A673 (cell line): Measurements from ENCODE around the gene CCDC69. TPM values are rescaled to one million over a fixed set of nuclear protein-coding genes. Genes with fewer than 3 reads are reported as not detected.

Experiments used
- BruUV-seq: library from RNA; stranded (reverse); fragments of 400-500 nt; replicated peaks from 2 replicates; lab custom pipeline; 2021; lab: Mats Ljungman, UMichigan
- CTCF ChIA-PET: fragments of 300-600 bp; sonication (Branson Sonifier 250); formaldehyde crosslinking; loops from one replicate; lab custom pipeline; 2022; ENCODE audit warnings: antibody characterized with exemption; lab: Charles Lee
- POLR2A ChIA-PET: fragments of 300-600 bp; sonication (Branson Sonifier 250); formaldehyde crosslinking; loops from one replicate; lab custom pipeline; 2022; ENCODE audit warnings: antibody characterized with exemption; ENCODE audit not compliant: low non-redundant PET; lab: Charles Lee
- DNase-seq: peaks from one replicate; pipeline ENCODE4 v3.0.0-alpha.2; 2015; ENCODE audit warnings: low spot score
- H3K27ac ChIP-seq: fragments of 200-600 bp; sonication (generic); 2 replicates; pipeline ENCODE4 v1.5.1; 2016; ENCODE audit warnings: mixed run types, low read depth, mild to moderate bottlenecking, mixed read lengths, antibody characterized with exemption, low read length; ENCODE audit not compliant: poor library complexity, severe bottlenecking
- H3K27me3 ChIP-seq: fragments of 200-600 bp; sonication (generic); replicated peaks from 2 replicates; pipeline ENCODE4 v1.6.1; 2017; ENCODE audit warnings: mixed run types, low read depth, mild to moderate bottlenecking, mixed read lengths, antibody characterized with exemption, low read length; ENCODE audit not compliant: insufficient read depth, poor library complexity
- H3K36me3 ChIP-seq: fragments of 200-600 bp; sonication (generic); 2 replicates; pipeline ENCODE4 v1.6.1; 2016; ENCODE audit warnings: mixed run types, mild to moderate bottlenecking, mixed read lengths, antibody characterized with exemption, low read length; ENCODE audit not compliant: insufficient read depth, poor library complexity, severe bottlenecking
- H3K4me1 ChIP-seq: fragments of 200-600 bp; sonication (generic); 2 replicates; pipeline ENCODE4 v1.6.1; 2017; ENCODE audit warnings: mixed run types, mild to moderate bottlenecking, mixed read lengths, antibody characterized with exemption, low read length; ENCODE audit not compliant: insufficient read depth, poor library complexity, severe bottlenecking
- H3K4me3 ChIP-seq: fragments of 200-600 bp; sonication (generic); 2 replicates; pipeline ENCODE4 v1.5.1; 2016; ENCODE audit warnings: low read depth, mixed run types, mild to moderate bottlenecking, mixed read lengths, low read length; ENCODE audit not compliant: poor library complexity, severe bottlenecking
- H3K9me3 ChIP-seq: fragments of 200-600 bp; sonication (generic); 2 replicates; pipeline ENCODE4 v1.6.1; 2016; ENCODE audit warnings: mixed run types, low read depth, mild to moderate bottlenecking, mixed read lengths, antibody characterized with exemption, low read length; ENCODE audit not compliant: poor library complexity, severe bottlenecking
- CTCF ChIP-seq: fragments of 300-800, 200-600 bp; sonication (generic); conservative IDR thresholded peaks from 2 replicates; pipeline ENCODE4 v1.5.1; 2017; ENCODE audit warnings: low read depth, mild to moderate bottlenecking, antibody characterized with exemption, low read length, moderate library complexity, mixed read lengths
- EZH2 ChIP-seq: fragments of 200-600 bp; sonication (generic); IDR thresholded peaks from 2 replicates; pipeline ENCODE4 v1.6.1; 2017; ENCODE audit warnings: borderline replicate concordance, low read depth, mild to moderate bottlenecking, mixed read lengths, antibody characterized with exemption, low read length; ENCODE audit not compliant: poor library complexity, severe bottlenecking
- intact Hi-C: fragments of 100-400 bp; cut with micrococcal nuclease; formaldehyde crosslinking; loops from one replicate; pipeline ENCODE4 v1.10.0; 2022; ENCODE audit not compliant: unreplicated experiment
- total RNA-seq: library from RNA; stranded (reverse); gene quantifications from 2 replicates; pipeline ENCODE4 v1.2.3, GENCODE V29; 2021

The CCDC69 gene
- total RNA-seq, 1 experiment from 2014 or later: not detected

GRCh38 chr5:151144922-151145321, 79.0 kb downstream of the CCDC69 start:
- ChIA-PET POLR2A (no interaction called here), CTCF (no interaction called here)
- DNase-seq: no peak
- no peaks in the 10 kb centered on the region for H3K9me3 ChIP-seq
- H3K4me1 ChIP-seq: peaks cover 5% of the 10 kb centered on the region
- H3K27me3 ChIP-seq: no peaks in the 10 kb centered on the region
- H3K36me3 ChIP-seq: peaks cover 5% of the 10 kb centered on the region
- H3K4me3 ChIP-seq: no peak overlapping the region
- intact Hi-C loops: no loop called here
- no TSS peak for BruUV-seq
- no peak overlapping the region for H3K27ac ChIP-seq
- TF ChIP-seq EZH2 (no peak), CTCF (no peak)

GRCh38 chr5:151144275-151144674, 79.6 kb downstream of the CCDC69 start:
- no peak for DNase-seq
- H3K27ac ChIP-seq: no peak overlapping the region
- no peak for TF ChIP-seq CTCF
- no peak for TF ChIP-seq EZH2
- no peaks in the 10 kb centered on the region for H3K27me3 ChIP-seq
- intact Hi-C loops: no loop called here
- ChIA-PET CTCF (interaction anchor here (0.7 kb wide), 1 partner anchor 93 kb away, joined by 3 read pairs; no protein-coding TSS in a partner anchor), POLR2A (no interaction called here)
- BruUV-seq: no TSS peak
- H3K4me3 ChIP-seq: no peak overlapping the region
- no peaks in the 10 kb centered on the region for H3K9me3 ChIP-seq
- no peaks in the 10 kb centered on the region for H3K4me1 ChIP-seq
- H3K36me3 ChIP-seq: peaks cover 5% of the 10 kb centered on the region

GRCh38 chr5:151143645-151144044, 80.2 kb downstream of the CCDC69 start:
- no peak overlapping the region for H3K27ac ChIP-seq
- ChIA-PET CTCF (no interaction called here), POLR2A (no interaction called here)
- TF ChIP-seq EZH2 (no peak), CTCF (no peak)
- no peaks in the 10 kb centered on the region for H3K27me3 ChIP-seq
- no peaks in the 10 kb centered on the region for H3K9me3 ChIP-seq
- no peak for DNase-seq
- no TSS peak for BruUV-seq
- H3K4me1 ChIP-seq: no peaks in the 10 kb centered on the region
- intact Hi-C loops: no loop called here
- no peak overlapping the region for H3K4me3 ChIP-seq
- peaks cover 12% of the 10 kb centered on the region for H3K36me3 ChIP-seq
